Astrocyte (in vitro differentiated cells and primary cell): ENCODE measurements around the gene LDLRAD4. TPM values are rescaled to one million over a fixed set of nuclear protein-coding genes. Genes with fewer than 3 reads are reported as not detected.
"Not testable (repeated sequence)": the region's sequence is repeated elsewhere in the genome, so short reads cannot be mapped to it uniquely, and the experiment has no call there.

ENCODE experiments used
- DNase-seq: peaks from one replicate; pipeline ENCODE4 v3.0.0-alpha.2; 2010; ENCODE audit warnings: low read depth
- FAIRE-seq: peaks from 2 replicates; lab custom pipeline; 2011; peaks lifted over from hg19 to GRCh38; lab: Jason Lieb, UNC
- H2AFZ ChIP-seq: 2 replicates; pipeline ENCODE4 v1.6.0; 2012; ENCODE audit warnings: low read depth, low read length, inconsistent platforms
- H3K27ac ChIP-seq: 2 replicates; pipeline ENCODE4 v1.5.1; 2011; ENCODE audit warnings: low read depth, low read length, inconsistent platforms
- H3K27me3 ChIP-seq: 2 replicates; pipeline ENCODE4 v1.6.0; 2011; ENCODE audit warnings: low read length, inconsistent platforms; ENCODE audit not compliant: insufficient read depth
- H3K36me3 ChIP-seq: 2 replicates; pipeline ENCODE4 v1.5.1; 2011; ENCODE audit warnings: low read length, inconsistent platforms; ENCODE audit not compliant: insufficient read depth
- H3K4me1 ChIP-seq: 2 replicates; pipeline ENCODE4 v1.5.1; 2011; ENCODE audit warnings: low read length, inconsistent platforms; ENCODE audit not compliant: insufficient read depth
- H3K4me2 ChIP-seq: 2 replicates; pipeline ENCODE4 v1.6.0; 2012; ENCODE audit warnings: low read length, inconsistent platforms
- H3K4me3 ChIP-seq: 2 replicates; pipeline ENCODE4 v1.5.1; 2011; ENCODE audit warnings: low read depth, mild to moderate bottlenecking, low read length, inconsistent platforms; ENCODE audit not compliant: insufficient read depth
- H3K79me2 ChIP-seq: 2 replicates; pipeline ENCODE4 v1.6.0; 2012; ENCODE audit warnings: mild to moderate bottlenecking, low read length, inconsistent platforms; ENCODE audit not compliant: insufficient read depth
- H3K9ac ChIP-seq: 2 replicates; pipeline ENCODE4 v1.6.0; 2012; ENCODE audit warnings: mild to moderate bottlenecking, low read length, inconsistent platforms
- H3K9me3 ChIP-seq: 2 replicates; pipeline ENCODE4 v1.5.1; 2012; ENCODE audit warnings: low read depth, mild to moderate bottlenecking, low read length, inconsistent platforms; ENCODE audit not compliant: insufficient read depth
- H4K20me1 ChIP-seq: 2 replicates; pipeline ENCODE4 v1.6.0; 2012; ENCODE audit warnings: low read length, inconsistent platforms; ENCODE audit not compliant: insufficient read depth
- H3K27ac Mint-ChIP-seq: one replicate; pipeline ENCODE4 v1.8.0; 2021; ENCODE audit warnings: mild to moderate bottlenecking, mixed read lengths; ENCODE audit not compliant: unreplicated experiment
- H3K27me3 Mint-ChIP-seq: one replicate; pipeline ENCODE4 v1.8.0; 2021; ENCODE audit warnings: low read depth, mixed read lengths; ENCODE audit not compliant: unreplicated experiment
- H3K36me3 Mint-ChIP-seq: one replicate; pipeline ENCODE4 v1.8.0; 2021; ENCODE audit warnings: low read depth, mixed read lengths; ENCODE audit not compliant: unreplicated experiment
- H3K4me1 Mint-ChIP-seq: one replicate; pipeline ENCODE4 v1.8.0; 2021; ENCODE audit warnings: low read depth, mixed read lengths; ENCODE audit not compliant: unreplicated experiment
- H3K4me3 Mint-ChIP-seq: one replicate; pipeline ENCODE4 v1.8.0; 2021; ENCODE audit warnings: mild to moderate bottlenecking, moderate library complexity, mixed read lengths; ENCODE audit not compliant: unreplicated experiment
- H3K9me3 Mint-ChIP-seq: one replicate; pipeline ENCODE4 v1.8.0; 2021; ENCODE audit warnings: mild to moderate bottlenecking, mixed read lengths; ENCODE audit not compliant: unreplicated experiment
- CTCF ChIP-seq: IDR thresholded peaks from 2 replicates; pipeline ENCODE4 v1.5.1; 2011; ENCODE audit warnings: low read depth, mild to moderate bottlenecking, inconsistent platforms, low read length, moderate library complexity; ENCODE audit not compliant: insufficient read depth
- EZH2 ChIP-seq: IDR thresholded peaks from 2 replicates; pipeline ENCODE4 v1.6.1; 2012; ENCODE audit warnings: mild to moderate bottlenecking, low read length, inconsistent platforms; ENCODE audit not compliant: insufficient read depth
- total RNA-seq: library from RNA; stranded (reverse); gene quantifications from 2 replicates; pipeline ENCODE4 v1.2.1, GENCODE V29; 2021

LDLRAD4 gene
- total RNA-seq, 1 donor from 2014 or later, result 26.0 TPM

GRCh38 chr18:13487237-13487636 lies 268.7 kb downstream of the LDLRAD4 start:
- H3K4me1 Mint-ChIP-seq, result peaks cover 4% of the 10 kb centered on the region
- H3K79me2 ChIP-seq, result no peaks in the 10 kb centered on the region
- no peak overlapping the region for H3K4me2 ChIP-seq
- no peaks in the 10 kb centered on the region for H3K9me3 ChIP-seq
- TF ChIP-seq CTCF (no peak), EZH2 (no peak)
- H3K27ac ChIP-seq, result no peak overlapping the region
- no peak overlapping the region for H3K4me3 Mint-ChIP-seq
- H3K36me3 ChIP-seq, result no peaks in the 10 kb centered on the region
- H3K36me3 Mint-ChIP-seq, result peaks cover 17% of the 10 kb centered on the region
- DNase-seq (no peak), FAIRE-seq (no peak)
- peaks cover 16% of the 10 kb centered on the region for H3K27me3 Mint-ChIP-seq
- no peaks in the 10 kb centered on the region for H3K27me3 ChIP-seq
- no peaks in the 10 kb centered on the region for H3K4me1 ChIP-seq
- peaks cover 2% of the 10 kb centered on the region for H3K9me3 Mint-ChIP-seq
- H3K27ac Mint-ChIP-seq, result no peak overlapping the region
- H3K4me3 ChIP-seq, result no peak overlapping the region
- no peak overlapping the region for H3K9ac ChIP-seq
- no peak overlapping the region for H2AFZ ChIP-seq
- no peaks in the 10 kb centered on the region for H4K20me1 ChIP-seq

- Mint-ChIP-seq H3K27ac (no peak overlapping the region), H3K9me3 (peaks cover 2% of the 10 kb centered on the region), H3K27me3 (peaks cover 11% of the 10 kb centered on the region), H3K4me1 (peaks cover 4% of the 10 kb centered on the region), H3K4me3 (no peak overlapping the region), H3K36me3 (peaks cover 17% of the 10 kb centered on the region)
- Histone ChIP-seq H3K9me3 (no peaks in the 10 kb centered on the region), H3K4me2 (no peak overlapping the region), H4K20me1 (no peaks in the 10 kb centered on the region), H3K9ac (no peak overlapping the region), H2AFZ (no peak overlapping the region), H3K36me3 (no peaks in the 10 kb centered on the region), H3K4me3 (no peak overlapping the region), H3K79me2 (no peaks in the 10 kb centered on the region), H3K4me1 (no peaks in the 10 kb centered on the region), H3K27ac (no peak overlapping the region), H3K27me3 (no peaks in the 10 kb centered on the region)
- FAIRE-seq (no peak), DNase-seq (no peak)
- TF ChIP-seq EZH2 (no peak), CTCF (no peak)
Observed at GRCh38 chr18:13488281-13488929, 269.8 kb downstream of the LDLRAD4 start.

- H2AFZ ChIP-seq, H3K4me1 ChIP-seq, H3K9ac ChIP-seq, FAIRE-seq, DNase-seq, H3K4me2 ChIP-seq, H3K4me3 Mint-ChIP-seq, H3K27me3 ChIP-seq, H3K4me3 ChIP-seq, H3K9me3 Mint-ChIP-seq, H3K4me1 Mint-ChIP-seq, H3K36me3 ChIP-seq, H3K27ac Mint-ChIP-seq, H3K79me2 ChIP-seq, H4K20me1 ChIP-seq, H3K27ac ChIP-seq, H3K9me3 ChIP-seq: not testable (repeated sequence)
- Mint-ChIP-seq H3K36me3 (peaks cover 17% of the 10 kb centered on the region), H3K27me3 (peaks cover 11% of the 10 kb centered on the region)
Observed at GRCh38 chr18:13489303-13489702, 270.7 kb downstream of the LDLRAD4 start.
